Gastroesophageal sphincter (tissue), 3 donors: ENCODE measurements around the gene ASF1A.

Experiments used
- POLR2A ChIP-seq, 2 donors: fragments of 450-650 bp; IDR thresholded peaks; one replicate each; pipeline ENCODE4 v1.6.1; 2017; ENCODE audit warnings: antibody characterized with exemption in 2 of 2, mild to moderate bottlenecking in 2 of 2, moderate library complexity in 1 of 2
- POLR2AphosphoS5 ChIP-seq: sonication (generic); formaldehyde crosslinking; IDR thresholded peaks from one replicate; pipeline ENCODE4 v1.6.1; 2017; ENCODE audit warnings: antibody characterized with exemption
- TF ChIP-seq, protein P1 (sequence below), 4 experiments: fragments of 200-600 bp in 2 of 4; fragments of 450-650 bp in 2 of 4; sonication (generic) in 1 of 4; IDR thresholded peaks; one replicate each; pipeline ENCODE4 v1.5.1; 2017 to 2019; ENCODE audit warnings: antibody characterized with exemption in 4 of 4, mild to moderate bottlenecking in 2 of 4, moderate library complexity in 2 of 4

DNA sequence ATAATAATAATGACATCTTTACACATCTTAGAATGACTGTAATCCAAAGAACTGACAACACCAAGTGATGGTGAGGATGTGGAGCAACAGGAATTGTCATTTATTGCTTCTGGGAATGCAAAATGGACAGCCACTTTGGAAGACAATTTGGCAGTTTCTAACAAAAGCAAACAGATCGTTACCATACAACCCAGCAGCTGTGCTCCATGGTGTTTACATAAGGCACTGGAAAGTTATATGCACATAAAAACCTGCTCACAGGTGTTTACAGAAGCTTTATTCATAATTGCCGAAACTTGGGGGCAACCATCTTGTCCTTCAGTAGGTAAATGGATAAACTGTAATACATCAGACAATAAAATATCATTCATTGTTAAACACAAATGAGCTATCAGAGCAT, 18.3 kb upstream of the ASF1A start:
- TF ChIP-seq POLR2A (IDR thresholded peaks at IDR 0.05) (no peak), POLR2AphosphoS5 (no peak)
- TF ChIP-seq, protein P1, sequence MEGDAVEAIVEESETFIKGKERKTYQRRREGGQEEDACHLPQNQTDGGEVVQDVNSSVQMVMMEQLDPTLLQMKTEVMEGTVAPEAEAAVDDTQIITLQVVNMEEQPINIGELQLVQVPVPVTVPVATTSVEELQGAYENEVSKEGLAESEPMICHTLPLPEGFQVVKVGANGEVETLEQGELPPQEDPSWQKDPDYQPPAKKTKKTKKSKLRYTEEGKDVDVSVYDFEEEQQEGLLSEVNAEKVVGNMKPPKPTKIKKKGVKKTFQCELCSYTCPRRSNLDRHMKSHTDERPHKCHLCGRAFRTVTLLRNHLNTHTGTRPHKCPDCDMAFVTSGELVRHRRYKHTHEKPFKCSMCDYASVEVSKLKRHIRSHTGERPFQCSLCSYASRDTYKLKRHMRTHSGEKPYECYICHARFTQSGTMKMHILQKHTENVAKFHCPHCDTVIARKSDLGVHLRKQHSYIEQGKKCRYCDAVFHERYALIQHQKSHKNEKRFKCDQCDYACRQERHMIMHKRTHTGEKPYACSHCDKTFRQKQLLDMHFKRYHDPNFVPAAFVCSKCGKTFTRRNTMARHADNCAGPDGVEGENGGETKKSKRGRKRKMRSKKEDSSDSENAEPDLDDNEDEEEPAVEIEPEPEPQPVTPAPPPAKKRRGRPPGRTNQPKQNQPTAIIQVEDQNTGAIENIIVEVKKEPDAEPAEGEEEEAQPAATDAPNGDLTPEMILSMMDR (IDR thresholded peaks at IDR 0.05): no peak
